CD4-positive, alpha-beta T cell (primary cell): ENCODE data around the gene NAV2. TPM values are rescaled to one million over a fixed set of nuclear protein-coding genes. Genes with fewer than 3 reads are reported as not detected.

Source experiments
- ATAC-seq: fragments of 200-7000 bp; cut with Tn5 transposase; one replicate; pipeline ENCODE4 v1.10.0; 2022; ENCODE audit warnings: mild to moderate bottlenecking; ENCODE audit not compliant: poor library complexity
- CTCF ChIA-PET: fragments of 350-600 bp; sonication (Branson Sonifier 250); formaldehyde crosslinking; loops from one replicate; lab custom pipeline; 2021; ENCODE audit warnings: antibody characterized with exemption, inconsistent platforms; lab: Charles Lee
- POLR2A ChIA-PET: fragments of 350-600 bp; sonication (Branson Sonifier 250); formaldehyde crosslinking; loops from one replicate; lab custom pipeline; 2021; ENCODE audit warnings: antibody characterized with exemption, inconsistent platforms; lab: Charles Lee
- DNase-seq, 14 experiments: peaks; one replicate each; pipeline ENCODE4 v3.0.0-alpha.2; 2013 to 2020; ENCODE audit warnings: mixed read lengths in 2 of 14
- H3K27ac ChIP-seq, 2 donors: one replicate each; pipeline versions ENCODE4 v1.5.1 to v1.7.0; 2013; ENCODE audit warnings: low read length in 2 of 2, low read depth in 1 of 2, mild to moderate bottlenecking in 1 of 2
- H3K27me3 ChIP-seq, 2 experiments: 1 replicate in 1 of 2; 2 replicates in 1 of 2; pipeline versions ENCODE4 v1.6.1 to v1.7.0; 2013; ENCODE audit warnings: low read length in 2 of 2, control low read depth in 1 of 2, mild to moderate bottlenecking in 1 of 2, moderate library complexity in 1 of 2; ENCODE audit not compliant: insufficient read depth in 2 of 2, control insufficient read depth in 1 of 2
- H3K36me3 ChIP-seq: one replicate; pipeline ENCODE4 v1.6.1; 2013; ENCODE audit warnings: low read length, control low read depth; ENCODE audit not compliant: insufficient read depth
- H3K4me1 ChIP-seq: one replicate; pipeline ENCODE4 v1.6.1; 2013; ENCODE audit warnings: low read length, control low read depth; ENCODE audit not compliant: insufficient read depth
- H3K4me3 ChIP-seq: one replicate; pipeline ENCODE4 v1.5.1; 2013; ENCODE audit warnings: mild to moderate bottlenecking, low read length, moderate library complexity
- H3K9me3 ChIP-seq, 2 experiments: 1 replicate in 1 of 2; 2 replicates in 1 of 2; pipeline versions ENCODE4 v1.6.1 to v1.7.0; 2013; ENCODE audit warnings: low read length in 2 of 2, mild to moderate bottlenecking in 2 of 2, control low read depth in 1 of 2, moderate library complexity in 1 of 2; ENCODE audit not compliant: control insufficient read depth in 1 of 2, insufficient read depth in 1 of 2
- H3K27ac Mint-ChIP-seq: one replicate; pipeline ENCODE4 v1.8.0; 2020; ENCODE audit warnings: mixed read lengths
- H3K27me3 Mint-ChIP-seq: one replicate; pipeline ENCODE4 v1.8.0; 2021; ENCODE audit warnings: mixed read lengths
- H3K36me3 Mint-ChIP-seq: one replicate; pipeline ENCODE4 v1.8.0; 2021; ENCODE audit warnings: low read depth, mixed read lengths
- H3K4me1 Mint-ChIP-seq: one replicate; pipeline ENCODE4 v1.8.0; 2021; ENCODE audit warnings: low read depth, mixed read lengths
- H3K4me3 Mint-ChIP-seq: one replicate; pipeline ENCODE4 v1.8.0; 2020; ENCODE audit warnings: mild to moderate bottlenecking, mixed read lengths
- H3K9me3 Mint-ChIP-seq: one replicate; pipeline ENCODE4 v1.8.0; 2020; ENCODE audit warnings: mixed read lengths
- intact Hi-C, 2 experiments: fragments of 100-400 bp; cut with DNase I in 1 of 2; cut with micrococcal nuclease in 1 of 2; formaldehyde crosslinking; loops; one replicate each; pipeline versions ENCODE4 v1.15.1 to v1.9.0; 2023 to 2025; cut with DNase I, micrococcal nuclease
- total RNA-seq, 174 experiments: library from RNA in 2 of 174; stranded (reverse) in 2 of 174; gene quantifications; one replicate each; pipeline ENCODE4 v1.2.3 and lab custom pipeline; 2021 to 2026
- TF ChIP-seq, protein P1 (sequence below): fragments of 200-600 bp; IDR thresholded peaks from one replicate; pipeline ENCODE4 v1.8.0; 2022; ENCODE audit warnings: antibody characterized with exemption, mild to moderate bottlenecking

Gene NAV2
- total RNA-seq, 2 experiments from 2014 or later, result 0.55 to 0.64 TPM

DNA sequence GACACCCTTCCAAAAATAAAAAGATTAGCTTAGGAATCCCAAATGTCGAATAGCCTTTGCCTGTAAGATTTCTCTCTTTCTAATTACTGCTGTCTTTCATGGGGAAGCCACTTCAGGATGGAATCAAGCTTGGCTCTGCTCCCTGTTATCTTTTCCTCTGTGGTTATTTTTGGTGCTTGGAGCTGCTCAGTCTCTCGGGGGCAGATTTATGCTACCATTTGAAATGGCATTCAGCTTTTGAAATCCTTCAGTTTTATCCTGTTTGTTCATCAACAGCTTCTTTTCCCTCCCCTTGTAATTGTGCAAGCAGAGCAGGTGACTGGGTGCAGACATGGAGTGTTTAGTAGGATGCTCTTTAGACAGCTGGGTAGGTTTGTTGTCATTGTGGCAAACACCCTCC is 336.6 kb downstream of the NAV2 start:
- CTCF ChIA-PET, result no interaction called here
- Mint-ChIP-seq H3K27ac (no peak overlapping the region), H3K36me3 (no peaks in the 10 kb centered on the region), H3K27me3 (peaks cover 4% of the 10 kb centered on the region), H3K4me1 (no peaks in the 10 kb centered on the region), H3K9me3 (no peaks in the 10 kb centered on the region), H3K4me3 (no peak overlapping the region)
- DNase-seq, result no peak
- Histone ChIP-seq H3K27ac (no peak overlapping the region), H3K4me1 (no peaks in the 10 kb centered on the region), H3K4me3 (no peak overlapping the region), H3K27me3 (no peaks in the 10 kb centered on the region), H3K9me3 (peaks cover 0 to 5% of the 10 kb centered on the region in 2 experiments), H3K36me3 (no peaks in the 10 kb centered on the region)
- ATAC-seq, result no peak
- POLR2A ChIA-PET, result no interaction called here
- TF ChIP-seq, protein P1, sequence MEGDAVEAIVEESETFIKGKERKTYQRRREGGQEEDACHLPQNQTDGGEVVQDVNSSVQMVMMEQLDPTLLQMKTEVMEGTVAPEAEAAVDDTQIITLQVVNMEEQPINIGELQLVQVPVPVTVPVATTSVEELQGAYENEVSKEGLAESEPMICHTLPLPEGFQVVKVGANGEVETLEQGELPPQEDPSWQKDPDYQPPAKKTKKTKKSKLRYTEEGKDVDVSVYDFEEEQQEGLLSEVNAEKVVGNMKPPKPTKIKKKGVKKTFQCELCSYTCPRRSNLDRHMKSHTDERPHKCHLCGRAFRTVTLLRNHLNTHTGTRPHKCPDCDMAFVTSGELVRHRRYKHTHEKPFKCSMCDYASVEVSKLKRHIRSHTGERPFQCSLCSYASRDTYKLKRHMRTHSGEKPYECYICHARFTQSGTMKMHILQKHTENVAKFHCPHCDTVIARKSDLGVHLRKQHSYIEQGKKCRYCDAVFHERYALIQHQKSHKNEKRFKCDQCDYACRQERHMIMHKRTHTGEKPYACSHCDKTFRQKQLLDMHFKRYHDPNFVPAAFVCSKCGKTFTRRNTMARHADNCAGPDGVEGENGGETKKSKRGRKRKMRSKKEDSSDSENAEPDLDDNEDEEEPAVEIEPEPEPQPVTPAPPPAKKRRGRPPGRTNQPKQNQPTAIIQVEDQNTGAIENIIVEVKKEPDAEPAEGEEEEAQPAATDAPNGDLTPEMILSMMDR, result no peak
- intact Hi-C loops, result no loop called here

DNA sequence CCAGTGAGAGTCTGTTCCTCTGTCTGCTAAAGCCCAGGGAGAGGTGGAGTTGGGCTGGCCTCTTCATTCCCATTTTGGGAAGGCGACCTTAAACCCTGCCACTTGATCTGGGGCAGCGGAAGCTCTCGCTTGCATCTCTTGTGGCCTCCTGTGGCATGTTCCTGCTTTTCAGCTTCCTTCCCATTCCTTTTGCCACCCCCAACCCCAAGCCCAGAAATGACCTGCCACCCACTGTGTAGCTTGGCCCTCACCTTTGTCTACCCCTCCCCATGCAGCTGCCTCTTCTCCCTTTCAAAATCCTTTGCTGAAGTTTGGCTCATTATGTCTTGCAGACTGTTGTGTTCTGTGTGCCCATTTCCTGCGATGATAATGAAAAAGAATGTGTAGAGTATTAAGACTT is 337.4 kb downstream of the NAV2 start:
- H3K4me3 Mint-ChIP-seq, result no peak overlapping the region
- Histone ChIP-seq H3K36me3 (no peaks in the 10 kb centered on the region), H3K4me3 (no peak overlapping the region), H3K9me3 (peaks cover 0 to 2% of the 10 kb centered on the region in 2 experiments), H3K27ac (no peak overlapping the region), H3K4me1 (no peaks in the 10 kb centered on the region), H3K27me3 (no peaks in the 10 kb centered on the region)
- H3K27ac Mint-ChIP-seq, result no peak overlapping the region
- H3K4me1 Mint-ChIP-seq, result no peaks in the 10 kb centered on the region
- ATAC-seq (no peak), DNase-seq (no peak)
- POLR2A ChIA-PET, result no interaction called here
- peaks cover 4% of the 10 kb centered on the region for H3K27me3 Mint-ChIP-seq
- no peaks in the 10 kb centered on the region for H3K9me3 Mint-ChIP-seq
- CTCF ChIA-PET, result no interaction called here
- no peaks in the 10 kb centered on the region for H3K36me3 Mint-ChIP-seq
- TF ChIP-seq, protein P1, result no peak
- intact Hi-C loops, result no loop called here

DNA sequence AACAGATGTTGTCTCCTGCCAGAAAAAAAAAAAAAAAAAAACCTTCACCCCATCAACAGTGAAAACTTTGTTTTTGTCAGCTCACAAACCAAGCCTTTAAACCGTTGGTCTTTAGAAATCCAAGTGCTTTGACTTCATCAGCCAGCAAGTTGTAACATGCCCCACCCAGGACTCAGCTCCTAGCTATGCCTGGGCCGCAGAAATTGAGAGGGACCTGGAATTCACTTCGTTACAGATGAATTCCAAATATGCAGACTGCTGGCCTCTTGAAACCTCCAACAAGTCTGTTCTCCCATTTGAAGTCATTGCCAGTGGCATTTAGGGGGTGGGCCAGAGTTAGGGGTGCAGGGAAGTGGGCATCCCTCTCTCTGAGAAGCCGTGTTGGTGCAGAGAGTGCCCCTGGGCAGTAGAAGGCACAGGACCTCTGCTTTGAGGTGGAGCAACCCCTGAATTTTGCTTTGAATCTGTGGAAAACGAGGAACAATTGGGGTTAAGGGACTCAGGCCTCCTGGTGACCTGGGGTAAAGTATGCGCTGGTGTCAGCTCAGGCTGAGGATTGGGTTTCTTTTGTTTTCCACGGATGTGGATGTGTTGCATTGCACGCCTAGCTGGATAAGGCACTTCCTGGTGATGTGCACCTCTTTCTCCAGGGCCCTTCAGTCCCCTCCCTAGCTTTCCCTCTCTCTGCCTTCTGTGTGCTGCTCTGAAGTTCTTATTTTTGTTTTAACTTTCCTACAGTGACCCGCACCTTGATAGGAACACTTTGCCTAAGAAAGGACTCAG is 338.1 kb downstream of the NAV2 start:
- H3K36me3 ChIP-seq, result no peaks in the 10 kb centered on the region
- CTCF ChIA-PET, result no interaction called here
- no peaks in the 10 kb centered on the region for H3K36me3 Mint-ChIP-seq
- no peak overlapping the region for H3K27ac ChIP-seq
- POLR2A ChIA-PET, result no interaction called here
- H3K9me3 Mint-ChIP-seq, result no peaks in the 10 kb centered on the region
- no peaks in the 10 kb centered on the region for H3K4me1 ChIP-seq
- no peaks in the 10 kb centered on the region for H3K4me1 Mint-ChIP-seq
- H3K9me3 ChIP-seq, result no peaks in the 10 kb centered on the region
- ATAC-seq (no peak), DNase-seq (no peak)
- peaks cover 4% of the 10 kb centered on the region for H3K27me3 Mint-ChIP-seq
- no peaks in the 10 kb centered on the region for H3K27me3 ChIP-seq
- no peak overlapping the region for H3K4me3 ChIP-seq
- intact Hi-C loops, result no loop called here
- no peak overlapping the region for H3K4me3 Mint-ChIP-seq
- TF ChIP-seq, protein P1, result no peak
- H3K27ac Mint-ChIP-seq, result no peak overlapping the region
